Measurements from ENCODE around the gene PHAX.
"Not testable (repeated sequence)": the region's sequence is repeated elsewhere in the genome, so short reads cannot be mapped to it uniquely, and the experiment has no call there.

Gene PHAX

GRCh38 chr5:126664586-126664985, 63.8 kb downstream of the PHAX start:
- no peak for DNase-seq

GRCh38 chr5:126670109-126670508, 69.4 kb downstream of the PHAX start:
- not testable (repeated sequence) for DNase-seq

GRCh38 chr5:126671681-126672080, 70.9 kb downstream of the PHAX start:
- DNase-seq = not testable (repeated sequence)

GRCh38 chr5:126673477-126673876, 72.7 kb downstream of the PHAX start:
- no peak for DNase-seq

GRCh38 chr5:126674145-126674544, 73.4 kb downstream of the PHAX start:
- no peak for DNase-seq

- DNase-seq = no peak
These were observed 74.6 kb downstream of the PHAX start for GRCh38 chr5:126675338-126675737.

GRCh38 chr5:126676195-126676624, 75.5 kb downstream of the PHAX start:
- peak; percentile 85 for DNase-seq
